Subcutaneous adipose tissue (tissue), 4 donors: Measurements from ENCODE around the gene OVOL1. TPM values are rescaled to one million over a fixed set of nuclear protein-coding genes. Genes with fewer than 3 reads are reported as not detected.

Experiments
- total RNA-seq, 4 donors: library from RNA; depleted of rRNA; stranded (reverse); fragments of >200 nt; gene quantifications; one replicate each; pipeline ENCODE4 v1.1.0, GENCODE V29; 2016
- TF ChIP-seq, protein P1 (sequence below): fragments of 450-650 bp; IDR thresholded peaks from one replicate; pipeline ENCODE4 v1.5.1; 2016; ENCODE audit warnings: low read depth, mild to moderate bottlenecking, control low read depth, antibody characterized with exemption, moderate library complexity

The OVOL1 gene
- total RNA-seq, 4 donors from 2014 or later: 0.34 to 0.44 TPM; not detected in 2

DNA sequence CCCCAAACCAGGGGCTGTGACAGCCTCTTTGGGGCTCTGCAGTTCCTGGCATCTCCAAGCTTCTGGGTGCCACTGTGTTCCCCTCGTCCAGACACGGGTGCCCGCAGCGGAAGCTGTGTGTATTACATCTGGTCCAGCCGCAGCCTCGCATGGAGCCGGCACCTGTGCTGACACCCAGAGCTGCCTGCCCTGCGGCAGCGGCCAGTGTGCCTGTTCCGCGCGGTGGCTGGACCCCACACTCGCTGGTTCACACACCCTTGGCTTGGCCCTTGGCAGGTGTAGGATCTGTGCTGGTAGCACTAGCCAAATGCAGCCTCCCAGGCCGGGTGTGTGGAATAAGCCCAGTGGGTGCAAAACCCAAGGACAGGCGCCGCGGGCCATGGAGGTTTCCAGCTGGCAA, 41.8 kb upstream of the OVOL1 start:
- TF ChIP-seq, protein P1, sequence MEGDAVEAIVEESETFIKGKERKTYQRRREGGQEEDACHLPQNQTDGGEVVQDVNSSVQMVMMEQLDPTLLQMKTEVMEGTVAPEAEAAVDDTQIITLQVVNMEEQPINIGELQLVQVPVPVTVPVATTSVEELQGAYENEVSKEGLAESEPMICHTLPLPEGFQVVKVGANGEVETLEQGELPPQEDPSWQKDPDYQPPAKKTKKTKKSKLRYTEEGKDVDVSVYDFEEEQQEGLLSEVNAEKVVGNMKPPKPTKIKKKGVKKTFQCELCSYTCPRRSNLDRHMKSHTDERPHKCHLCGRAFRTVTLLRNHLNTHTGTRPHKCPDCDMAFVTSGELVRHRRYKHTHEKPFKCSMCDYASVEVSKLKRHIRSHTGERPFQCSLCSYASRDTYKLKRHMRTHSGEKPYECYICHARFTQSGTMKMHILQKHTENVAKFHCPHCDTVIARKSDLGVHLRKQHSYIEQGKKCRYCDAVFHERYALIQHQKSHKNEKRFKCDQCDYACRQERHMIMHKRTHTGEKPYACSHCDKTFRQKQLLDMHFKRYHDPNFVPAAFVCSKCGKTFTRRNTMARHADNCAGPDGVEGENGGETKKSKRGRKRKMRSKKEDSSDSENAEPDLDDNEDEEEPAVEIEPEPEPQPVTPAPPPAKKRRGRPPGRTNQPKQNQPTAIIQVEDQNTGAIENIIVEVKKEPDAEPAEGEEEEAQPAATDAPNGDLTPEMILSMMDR: no peak

DNA sequence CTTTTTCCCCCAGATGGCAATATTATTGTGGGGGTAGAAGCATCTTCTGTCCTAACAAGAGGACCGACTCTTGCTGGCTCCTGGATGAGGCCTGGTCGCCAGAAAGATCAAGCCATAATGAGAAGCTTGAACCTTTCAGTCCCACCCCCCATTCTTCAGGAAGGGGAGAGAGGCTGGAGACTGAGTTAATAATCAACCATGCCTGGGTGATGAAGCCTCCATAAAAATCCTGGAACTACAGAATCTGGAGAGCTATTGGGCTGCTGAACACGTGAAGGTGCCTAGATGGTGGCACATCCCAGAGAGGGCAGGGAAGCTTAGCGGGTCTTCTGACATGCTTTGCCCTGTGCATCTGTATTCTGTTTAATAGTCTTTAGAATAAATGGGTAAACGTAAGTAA, 22.4 kb upstream of the OVOL1 start:
- TF ChIP-seq, protein P1: no peak

DNA sequence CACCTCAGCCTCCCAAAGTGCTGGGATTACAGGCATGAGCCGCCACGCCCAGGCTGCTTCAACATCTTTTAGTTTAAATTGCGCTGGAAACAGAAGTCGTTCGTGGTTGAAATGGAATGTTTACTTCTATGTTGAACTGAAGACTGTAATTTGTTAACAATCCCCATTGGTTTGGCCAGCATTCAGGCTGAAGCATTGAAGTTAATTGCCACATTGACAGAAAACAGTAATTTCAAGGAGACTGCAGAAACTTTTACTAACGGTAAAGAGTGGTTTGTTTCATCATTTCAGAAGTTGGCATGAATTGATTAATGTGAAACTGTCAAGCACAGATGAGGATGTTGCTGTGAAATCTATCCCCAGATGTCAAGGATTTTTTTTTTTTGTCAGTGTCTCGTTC, 20.3 kb upstream of the OVOL1 start:
- TF ChIP-seq, protein P1: no peak

DNA sequence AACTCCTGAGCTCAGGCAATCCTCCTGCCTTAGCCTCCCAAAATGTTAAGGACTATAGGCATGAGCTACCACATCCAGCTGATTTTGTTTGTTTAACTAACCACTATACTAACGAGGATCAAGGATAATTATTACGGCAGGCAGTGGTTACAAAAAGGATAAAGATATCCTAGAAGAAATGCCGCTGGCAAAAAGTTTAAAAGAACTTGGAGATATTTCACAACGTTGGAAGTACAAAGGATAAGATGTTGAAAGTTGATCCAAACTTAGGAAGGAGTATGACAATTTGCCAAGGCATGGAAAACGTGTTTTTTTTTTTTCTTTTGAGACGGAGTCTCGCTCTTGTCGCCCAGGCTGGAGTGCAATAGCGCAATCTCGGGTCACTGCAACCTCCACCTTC, 19.5 kb upstream of the OVOL1 start:
- TF ChIP-seq, protein P1: no peak

DNA sequence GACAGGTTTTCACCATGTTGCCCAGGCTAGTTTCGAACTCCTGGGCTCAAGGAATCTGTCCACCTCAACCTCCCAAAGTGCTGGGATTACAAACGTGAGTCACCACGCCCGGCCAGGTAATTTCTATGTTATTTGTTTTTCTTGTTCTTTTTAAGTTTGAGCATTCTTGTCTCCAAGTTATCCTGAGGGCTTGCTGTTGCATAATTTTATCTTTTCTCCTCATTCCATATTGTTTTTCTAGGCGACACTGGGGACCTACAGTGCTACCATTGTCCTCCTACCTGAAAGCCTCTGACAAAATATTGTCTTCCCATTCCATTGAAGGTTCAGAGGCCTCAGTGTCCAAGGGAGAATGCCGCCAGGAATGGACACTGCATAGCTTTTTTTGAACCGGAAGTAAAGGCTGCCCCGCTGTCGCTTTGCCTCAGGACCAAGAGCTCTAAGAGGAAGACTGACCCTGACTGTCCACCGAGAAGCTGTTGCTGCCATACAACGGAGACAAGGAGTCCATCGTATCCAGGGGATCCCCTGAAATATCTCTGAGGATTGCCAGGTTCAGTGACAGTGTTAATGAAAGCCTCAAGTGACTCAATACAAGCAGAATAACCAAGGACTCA, 15.8 kb upstream of the OVOL1 start:
- TF ChIP-seq, protein P1: no peak

DNA sequence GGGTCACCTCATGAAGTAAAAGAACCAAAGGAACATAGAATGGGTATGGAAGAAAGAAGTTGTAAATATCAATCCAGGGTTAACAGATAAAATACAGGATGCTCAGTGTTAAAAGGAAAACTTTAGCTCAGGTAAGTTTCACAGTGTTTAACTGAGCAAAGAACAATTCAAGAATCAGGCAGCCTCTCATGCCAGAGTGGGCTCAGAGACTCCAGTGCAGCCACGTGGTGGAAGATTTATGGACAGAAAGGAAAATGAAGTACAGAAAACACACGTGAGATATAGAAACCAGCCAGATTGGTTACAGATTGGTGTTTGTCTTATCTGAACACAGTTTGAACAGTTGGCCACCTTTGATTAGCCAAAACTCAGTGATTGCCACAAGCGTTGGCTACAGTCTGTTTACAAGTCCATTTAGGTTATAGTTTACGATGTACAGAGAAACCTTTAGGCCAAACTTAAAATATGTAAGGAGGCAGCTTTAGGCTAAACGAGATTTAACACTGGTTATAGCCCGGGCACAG, 15.2 kb upstream of the OVOL1 start:
- TF ChIP-seq, protein P1: no peak

DNA sequence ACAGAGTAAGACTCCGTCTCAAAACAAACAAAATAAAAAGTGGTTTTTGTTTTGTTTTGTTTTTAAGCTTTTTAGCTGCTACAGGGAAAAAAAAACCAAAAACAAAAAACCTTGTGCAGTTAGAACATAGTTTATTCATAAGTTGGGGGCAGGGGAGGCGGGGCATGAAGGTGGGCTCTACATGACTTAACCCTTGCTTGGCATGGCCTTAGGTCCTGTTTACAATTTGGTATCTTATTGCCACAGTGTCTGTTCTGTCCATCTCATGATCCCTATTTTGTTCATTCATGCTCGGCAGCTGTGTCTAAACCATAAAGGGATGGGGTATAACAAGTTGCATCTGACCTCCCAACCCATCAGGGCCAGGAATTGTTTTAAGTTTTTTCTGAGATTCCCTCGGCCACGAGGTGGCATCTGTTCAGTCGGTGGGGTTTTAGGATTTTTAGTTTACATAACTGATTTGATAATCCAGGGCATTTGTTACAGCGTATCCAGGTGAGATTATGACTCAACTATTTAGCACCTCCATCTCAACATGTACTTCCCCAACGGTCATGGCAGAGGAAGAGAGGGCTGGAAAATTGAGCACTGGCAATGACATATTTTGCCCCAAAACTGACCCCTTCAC, 13.0 kb upstream of the OVOL1 start:
- TF ChIP-seq, protein P1: no peak
